CD14-positive monocyte (primary cell): ENCODE measurements around the gene EGLN2. TPM values are rescaled to one million over a fixed set of nuclear protein-coding genes. Genes with fewer than 3 reads are reported as not detected.
A peak's percentile ranks its signal among the peaks of the same experiment; 100 is the strongest.

ENCODE experiments used
- DNase-seq, 3 donors: peaks; one replicate each; pipeline ENCODE4 v3.0.0-alpha.2; 2011 to 2022
- H2AFZ ChIP-seq: 2 replicates; pipeline ENCODE4 v1.6.0; 2012; ENCODE audit warnings: mild to moderate bottlenecking, low read depth, low read length, inconsistent platforms; ENCODE audit not compliant: insufficient read depth, poor library complexity, severe bottlenecking
- H3K27ac ChIP-seq, 2 donors: 1 replicate in 1 of 2; 2 replicates in 1 of 2; pipeline ENCODE4 v1.5.1; 2012 to 2013; ENCODE audit warnings: low read length in 2 of 2, control low read depth in 1 of 2, inconsistent platforms in 1 of 2, low read depth in 1 of 2, mild to moderate bottlenecking in 1 of 2
- H3K27me3 ChIP-seq, 2 donors: one replicate each; pipeline versions ENCODE4 v1.6.0 to v1.6.1; 2011 to 2013; ENCODE audit warnings: low read length in 2 of 2; ENCODE audit not compliant: control insufficient read depth in 2 of 2, insufficient read depth in 2 of 2
- H3K36me3 ChIP-seq, 2 donors: replicated peaks in 1 of 2; 1 replicate in 1 of 2; 2 replicates in 1 of 2; pipeline versions ENCODE4 v1.5.1 to v1.6.1; 2012 to 2013; ENCODE audit warnings: low read length in 2 of 2, control low read depth in 1 of 2, inconsistent platforms in 1 of 2, mild to moderate bottlenecking in 1 of 2; ENCODE audit not compliant: insufficient read depth in 2 of 2, control insufficient read depth in 1 of 2
- H3K4me1 ChIP-seq, 2 donors: 1 replicate in 1 of 2; 2 replicates in 1 of 2; pipeline versions ENCODE4 v1.5.1 to v1.6.1; 2012 to 2013; ENCODE audit warnings: low read length in 2 of 2, control low read depth in 1 of 2, inconsistent platforms in 1 of 2, mild to moderate bottlenecking in 1 of 2, moderate library complexity in 1 of 2; ENCODE audit not compliant: insufficient read depth in 2 of 2, control insufficient read depth in 1 of 2
- H3K4me2 ChIP-seq: replicated peaks from 2 replicates; pipeline ENCODE3; 2012; ENCODE audit warnings: low read length, moderate library complexity, mild to moderate bottlenecking; ENCODE audit not compliant: poor library complexity, severe bottlenecking; ENCODE audit errors: extremely low read depth
- H3K4me3 ChIP-seq, 3 experiments: fragments of 200-600 bp in 1 of 3; sonication (generic) in 1 of 3; replicated peaks in 1 of 3; 1 replicate in 2 of 3; 2 replicates in 1 of 3; pipeline ENCODE4 v1.5.1; 2011 to 2013; ENCODE audit warnings: low read length in 3 of 3, mild to moderate bottlenecking in 3 of 3, control low read depth in 2 of 3, low read depth in 2 of 3, inconsistent platforms in 1 of 3, moderate library complexity in 1 of 3
- H3K79me2 ChIP-seq: 2 replicates; pipeline ENCODE4 v1.6.0; 2012; ENCODE audit warnings: mild to moderate bottlenecking, control low read depth, inconsistent platforms, low read length, moderate library complexity; ENCODE audit not compliant: insufficient read depth
- H3K9ac ChIP-seq: 2 replicates; pipeline ENCODE4 v1.6.0; 2017; ENCODE audit warnings: low read length, mild to moderate bottlenecking; ENCODE audit not compliant: insufficient read depth, poor library complexity, severe bottlenecking
- H3K9me3 ChIP-seq, 2 donors: replicated peaks in 1 of 2; 1 replicate in 1 of 2; 2 replicates in 1 of 2; pipeline versions ENCODE4 v1.5.1 to v1.6.1; 2012 to 2013; ENCODE audit warnings: low read length in 2 of 2, control low read depth in 1 of 2; ENCODE audit not compliant: control insufficient read depth in 1 of 2, insufficient read depth in 1 of 2
- H4K20me1 ChIP-seq: 2 replicates; pipeline ENCODE4 v1.6.0; 2012; ENCODE audit warnings: mild to moderate bottlenecking, low read length, control low read depth, moderate library complexity; ENCODE audit not compliant: insufficient read depth
- H3K27ac Mint-ChIP-seq, 7 donors: one replicate each; pipeline ENCODE4 v1.8.0; 2020; ENCODE audit warnings: mild to moderate bottlenecking in 7 of 7, mixed read lengths in 7 of 7, moderate library complexity in 6 of 7, inconsistent platforms in 2 of 7
- H3K27me3 Mint-ChIP-seq, 3 donors: one replicate each; pipeline ENCODE4 v1.8.0; 2021 to 2022; ENCODE audit warnings: low read depth in 3 of 3, mild to moderate bottlenecking in 3 of 3, mixed read lengths in 3 of 3, moderate library complexity in 3 of 3, inconsistent platforms in 1 of 3
- H3K36me3 Mint-ChIP-seq, 2 donors: one replicate each; pipeline ENCODE4 v1.8.0; 2020; ENCODE audit warnings: mixed read lengths in 2 of 2, inconsistent platforms in 1 of 2, mild to moderate bottlenecking in 1 of 2
- H3K4me1 Mint-ChIP-seq: one replicate; pipeline ENCODE4 v1.8.0; 2020; ENCODE audit warnings: mild to moderate bottlenecking, mixed read lengths
- H3K4me3 Mint-ChIP-seq, 2 donors: one replicate each; pipeline ENCODE4 v1.8.0; 2020; ENCODE audit warnings: mild to moderate bottlenecking in 2 of 2, mixed read lengths in 2 of 2, moderate library complexity in 1 of 2
- H3K9me3 Mint-ChIP-seq, 7 donors: one replicate each; pipeline ENCODE4 v1.8.0; 2020 to 2022; ENCODE audit warnings: mixed read lengths in 7 of 7, mild to moderate bottlenecking in 6 of 7, moderate library complexity in 6 of 7, inconsistent platforms in 2 of 7
- CTCF ChIP-seq: fragments of 200-600 bp; IDR thresholded peaks from one replicate; pipeline ENCODE4 v1.8.0; 2022; ENCODE audit warnings: antibody characterized with exemption, mild to moderate bottlenecking
- WGBS: methylation state at CpG from one replicate; pipeline ENCODE4 v1.1.5; 2013; ENCODE audit warnings: missing lambda C conversion rate; ENCODE audit not compliant: insufficient coverage; 5-methylcytosine and 5-hydroxymethylcytosine counted together
- intact Hi-C, 2 donors: fragments of 100-400 bp; cut with micrococcal nuclease; formaldehyde crosslinking; loops; one replicate each; pipeline versions ENCODE4 v1.15.0 to v1.15.1; 2023
- polyA plus RNA-seq, 3 donors: library from polyadenylated mRNA; depleted of rRNA in 1 of 3; unstranded in 2 of 3; stranded (reverse) in 1 of 3; fragments of 300-500 nt in 2 of 3; fragments of >200 nt in 1 of 3; fragmentation: Illumina TruSeq in 2 of 3; gene quantifications; 1 replicate in 2 of 3; 2 replicates in 1 of 3; pipeline ENCODE4 v1.2.3, GENCODE V29; 2012 to 2021

The EGLN2 gene
- polyA plus RNA-seq, 3 donors, result 60.6 to 76.8 (median 64.5) TPM

GRCh38 chr19:40754611-40755247 lies 44.3 kb upstream of the EGLN2 start:
- Histone ChIP-seq H3K4me1 (peaks cover 61 to 68% of the 10 kb centered on the region in 2 donors), H3K4me2 (peak overlapping the region; percentile 77), H3K9ac (peak overlapping the region; percentile 56), H3K79me2 (peaks cover 80% of the 10 kb centered on the region), H3K36me3 (peaks cover 26 to 43% of the 10 kb centered on the region in 2 donors), H3K4me3 (peak overlapping the region in 2 of 3 experiments; percentile 16 to 67), H4K20me1 (peaks cover 44% of the 10 kb centered on the region), H2AFZ (no peak overlapping the region), H3K9me3 (no peaks in the 10 kb centered on the region), H3K27me3 (no peaks in the 10 kb centered on the region), H3K27ac (peak overlapping the region; percentile 80 to 88)
- peaks cover 52% of the 10 kb centered on the region for H3K4me1 Mint-ChIP-seq
- peak overlapping the region; percentile 91 to 99 (median 95) for H3K27ac Mint-ChIP-seq
- no peaks in the 10 kb centered on the region for H3K9me3 Mint-ChIP-seq
- no peak for TF ChIP-seq CTCF
- peaks cover 36 to 47% of the 10 kb centered on the region in 2 donors for H3K36me3 Mint-ChIP-seq
- intact Hi-C loops, result loop anchor here (5.0 to 10.0 kb wide), 2 partner anchors 43 to 50 kb away; partner anchors contain the start of gene EGLN2 (in 1 of the 2)
- peak; percentile 62 to 84 (median 62) for DNase-seq
- 54% methylated on average over 4 of the region's 9 CpGs for WGBS
- peaks cover 0 to 5% (median 0%) of the 10 kb centered on the region in 3 donors for H3K27me3 Mint-ChIP-seq
- H3K4me3 Mint-ChIP-seq, result peak overlapping the region; percentile 75 to 80

- Histone ChIP-seq H3K27ac (peak overlapping the region; percentile 80 to 88), H3K4me3 (peak overlapping the region in 1 of 3 experiments; percentile 67), H3K36me3 (peaks cover 31 to 48% of the 10 kb centered on the region in 2 donors), H2AFZ (no peak overlapping the region), H3K4me2 (peak overlapping the region; percentile 33), H4K20me1 (peaks cover 49% of the 10 kb centered on the region), H3K27me3 (no peaks in the 10 kb centered on the region), H3K9me3 (no peaks in the 10 kb centered on the region), H3K4me1 (peaks cover 55 to 63% of the 10 kb centered on the region in 2 donors), H3K79me2 (peaks cover 79% of the 10 kb centered on the region), H3K9ac (peak overlapping the region; percentile 56)
- no CpG with 5 or more reads among the region's 3 CpGs for WGBS
- Mint-ChIP-seq H3K36me3 (peaks cover 40 to 50% of the 10 kb centered on the region in 2 donors), H3K27me3 (peaks cover 0 to 5% (median 0%) of the 10 kb centered on the region in 3 donors), H3K27ac (peak overlapping the region; percentile 91 to 99 (median 95)), H3K9me3 (no peaks in the 10 kb centered on the region), H3K4me1 (peaks cover 47% of the 10 kb centered on the region), H3K4me3 (no peak overlapping the region)
- peak in 1 of 3 donors; percentile 23 for DNase-seq
- no peak for TF ChIP-seq CTCF
- intact Hi-C loops, result loop anchor here in 1 of 2 donors (10.0 kb wide), 1 partner anchor 50 kb away; no protein-coding TSS in a partner anchor
These were observed 43.8 kb upstream of the EGLN2 start for GRCh38 chr19:40755248-40755624.
